H9 (cell line): Measurements from ENCODE around the gene MRPL48. TPM values are rescaled to one million over a fixed set of nuclear protein-coding genes. Genes with fewer than 3 reads are reported as not detected.

Experiments
- DNase-seq: peaks from one replicate; pipeline ENCODE4 v3.0.0-alpha.2; 2017
- H2AFZ ChIP-seq: one replicate; pipeline ENCODE4 v1.6.1; 2013; ENCODE audit warnings: mild to moderate bottlenecking, low read length, control low read depth, moderate library complexity
- H2AK5ac ChIP-seq: 2 replicates; pipeline ENCODE4 v1.6.1; 2013; ENCODE audit warnings: low read length, control low read depth, mixed read lengths; ENCODE audit not compliant: insufficient read length
- H2BK120ac ChIP-seq: one replicate; pipeline ENCODE4 v1.6.1; 2013; ENCODE audit warnings: low read depth, mild to moderate bottlenecking, low read length, control low read depth, inconsistent platforms; ENCODE audit not compliant: poor library complexity, severe bottlenecking
- H2BK12ac ChIP-seq: 2 replicates; pipeline ENCODE4 v1.6.1; 2013; ENCODE audit warnings: low read length, control low read depth, mixed read lengths, low read depth; ENCODE audit not compliant: insufficient read length
- H2BK15ac ChIP-seq: 2 replicates; pipeline ENCODE4 v1.6.1; 2013; ENCODE audit warnings: low read depth, low read length, control low read depth
- H2BK20ac ChIP-seq: one replicate; pipeline ENCODE4 v1.6.1; 2013; ENCODE audit warnings: low read depth, mild to moderate bottlenecking, low read length, control low read depth, inconsistent platforms; ENCODE audit not compliant: poor library complexity, severe bottlenecking
- H2BK5ac ChIP-seq: 2 replicates; pipeline ENCODE4 v1.6.1; 2013; ENCODE audit warnings: low read length, control low read depth, mixed read lengths; ENCODE audit not compliant: insufficient read length
- H3K14ac ChIP-seq: 2 replicates; pipeline ENCODE4 v1.6.1; 2013; ENCODE audit warnings: low read length, control low read depth; ENCODE audit not compliant: insufficient read depth
- H3K18ac ChIP-seq: 2 replicates; pipeline ENCODE4 v1.6.1; 2013; ENCODE audit warnings: low read depth, mild to moderate bottlenecking, mixed read lengths, low read length, control low read depth; ENCODE audit not compliant: insufficient read length
- H3K23ac ChIP-seq: 2 replicates; pipeline ENCODE4 v1.6.1; 2013; ENCODE audit warnings: low read length, control low read depth, mixed read lengths, low read depth; ENCODE audit not compliant: insufficient read length
- H3K23me2 ChIP-seq: 2 replicates; pipeline ENCODE4 v1.6.1; 2013; ENCODE audit warnings: low read depth, mild to moderate bottlenecking, mixed read lengths, low read length, control low read depth; ENCODE audit not compliant: insufficient read length, poor library complexity, severe bottlenecking
- H3K27ac ChIP-seq: 2 replicates; pipeline ENCODE4 v1.5.1; 2013; ENCODE audit warnings: low read length, control low read depth, mixed read lengths, low read depth; ENCODE audit not compliant: insufficient read length
- H3K27me3 ChIP-seq: 2 replicates; pipeline ENCODE4 v1.6.1; 2013; ENCODE audit warnings: low read length, control low read depth, inconsistent platforms; ENCODE audit not compliant: insufficient read depth
- H3K4ac ChIP-seq: 2 replicates; pipeline ENCODE4 v1.6.1; 2013; ENCODE audit warnings: low read depth, mild to moderate bottlenecking, control low read depth, inconsistent platforms, low read length, moderate library complexity
- H3K4me1 ChIP-seq: 2 replicates; pipeline ENCODE4 v1.6.1; 2013; ENCODE audit warnings: low read length, control low read depth, inconsistent platforms; ENCODE audit not compliant: insufficient read depth
- H3K4me2 ChIP-seq: 2 replicates; pipeline ENCODE4 v1.6.1; 2013; ENCODE audit warnings: low read length, control low read depth, mixed read lengths; ENCODE audit not compliant: insufficient read length, insufficient read depth
- H3K56ac ChIP-seq: 2 replicates; pipeline ENCODE4 v1.6.1; 2013; ENCODE audit warnings: low read depth, mild to moderate bottlenecking, mixed read lengths, low read length, control low read depth; ENCODE audit not compliant: insufficient read length
- H3K79me1 ChIP-seq: 2 replicates; pipeline ENCODE4 v1.6.1; 2013; ENCODE audit warnings: low read depth, mild to moderate bottlenecking, moderate library complexity, low read length, control low read depth, inconsistent platforms; ENCODE audit not compliant: insufficient read depth, poor library complexity, severe bottlenecking
- H3K79me2 ChIP-seq: 2 replicates; pipeline ENCODE4 v1.6.1; 2013; ENCODE audit warnings: low read length, control low read depth, inconsistent platforms; ENCODE audit not compliant: insufficient read depth
- H3K9ac ChIP-seq: 2 replicates; pipeline ENCODE4 v1.6.1; 2013; ENCODE audit warnings: low read length, control low read depth, mixed read lengths; ENCODE audit not compliant: insufficient read length; ENCODE audit errors: extremely low read depth
- H3K9me3 ChIP-seq: one replicate; pipeline ENCODE4 v1.6.1; 2013; ENCODE audit warnings: low read depth, low read length, inconsistent platforms; ENCODE audit not compliant: control insufficient read depth
- H3T11ph ChIP-seq: one replicate; pipeline ENCODE4 v1.6.1; 2013; ENCODE audit warnings: mild to moderate bottlenecking, low read length, control low read depth, inconsistent platforms
- H4K20me1 ChIP-seq: one replicate; pipeline ENCODE4 v1.6.1; 2013; ENCODE audit not compliant: control insufficient read depth, insufficient read length, insufficient read depth
- H4K5ac ChIP-seq: 2 replicates; pipeline ENCODE4 v1.6.1; 2013; ENCODE audit warnings: low read depth, mild to moderate bottlenecking, mixed read lengths, low read length, control low read depth; ENCODE audit not compliant: insufficient read length
- H4K8ac ChIP-seq: replicated peaks from 2 replicates; pipeline ENCODE4 v1.6.1; 2013; ENCODE audit warnings: low read length, control low read depth, mixed read lengths, low read depth; ENCODE audit not compliant: insufficient read length
- H4K91ac ChIP-seq: 2 replicates; pipeline ENCODE4 v1.6.1; 2013; ENCODE audit warnings: low read depth, mild to moderate bottlenecking, moderate library complexity, mixed read lengths, low read length, control low read depth; ENCODE audit not compliant: insufficient read length
- H3K27ac Mint-ChIP-seq, 3 experiments: 2 replicates in 2 of 3; 3 replicates in 1 of 3; pipeline ENCODE4 v1.8.0; 2020 to 2021; ENCODE audit warnings: mixed read lengths in 3 of 3, mild to moderate bottlenecking in 1 of 3, moderate library complexity in 1 of 3
- H3K27me3 Mint-ChIP-seq: 2 replicates; pipeline ENCODE4 v1.8.0; 2021; ENCODE audit warnings: low read depth, mild to moderate bottlenecking, moderate library complexity, mixed read lengths
- H3K36me3 Mint-ChIP-seq, 3 experiments: 2 replicates in 2 of 3; 3 replicates in 1 of 3; pipeline ENCODE4 v1.8.0; 2020 to 2021; ENCODE audit warnings: low read depth in 3 of 3, mixed read lengths in 3 of 3; ENCODE audit not compliant: insufficient read depth in 1 of 3
- H3K4me1 Mint-ChIP-seq, 2 experiments: 2 replicates each; pipeline ENCODE4 v1.8.0; 2020; ENCODE audit warnings: mixed read lengths in 2 of 2
- H3K4me3 Mint-ChIP-seq, 2 experiments: 2 replicates in 1 of 2; 3 replicates in 1 of 2; pipeline ENCODE4 v1.8.0; 2020 to 2021; ENCODE audit warnings: mild to moderate bottlenecking in 2 of 2, mixed read lengths in 2 of 2, moderate library complexity in 1 of 2
- H3K9me3 Mint-ChIP-seq, 2 experiments: 2 replicates in 1 of 2; 3 replicates in 1 of 2; pipeline ENCODE4 v1.8.0; 2020; ENCODE audit warnings: mild to moderate bottlenecking in 2 of 2, mixed read lengths in 2 of 2, moderate library complexity in 1 of 2
- CTCF ChIP-seq: fragments of 200-600 bp; sonication (generic); conservative IDR thresholded peaks from 3 replicates; pipeline ENCODE4 v1.8.0; 2021; ENCODE audit warnings: antibody characterized with exemption, mild to moderate bottlenecking
- WGBS: extraction: QIAGEN DNeasy Blood & Tissue Kit; methylation state at CpG from one replicate; pipeline ENCODE4 v1.1.7; 2013; ENCODE audit warnings: missing lambda C conversion rate, low lambda C conversion rate, mixed read lengths; ENCODE audit not compliant: insufficient read length; ENCODE audit errors: extremely low coverage; 5-methylcytosine and 5-hydroxymethylcytosine counted together
- total RNA-seq: library from RNA; stranded (reverse); gene quantifications from 2 replicates; pipeline ENCODE4 v1.2.1, GENCODE V29; 2021

MRPL48 gene
- total RNA-seq, 1 experiment from 2014 or later = 36.4 TPM

DNA sequence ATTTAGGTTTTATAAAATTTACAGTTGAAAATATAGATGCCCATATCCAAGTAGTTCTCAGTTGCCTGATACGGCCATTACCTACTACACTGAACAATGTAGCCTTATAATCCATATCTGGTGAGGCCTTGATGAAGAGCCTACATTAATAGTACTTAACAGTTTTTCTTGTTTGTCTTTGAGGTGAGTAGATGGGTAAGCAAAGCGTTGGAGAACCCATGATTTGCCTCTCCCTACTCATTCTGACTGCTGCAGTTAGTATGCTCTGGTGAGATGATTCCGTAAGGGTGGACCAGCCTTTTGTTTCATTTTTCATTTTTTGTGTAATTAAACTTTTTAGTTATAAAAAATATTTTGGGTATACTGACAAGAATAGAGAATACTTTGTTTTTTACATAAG is 100.6 kb downstream of the MRPL48 start:
- H4K8ac ChIP-seq = no peak overlapping the region
- Mint-ChIP-seq H3K9me3 (no peaks in the 10 kb centered on the region), H3K36me3 (peaks cover 5 to 29% (median 17%) of the 10 kb centered on the region in 3 experiments; a peak in 6 of 7 replicates), H3K27me3 (no peaks in the 10 kb centered on the region), H3K27ac (no peak overlapping the region), H3K4me3 (no peak overlapping the region), H3K4me1 (no peaks in the 10 kb centered on the region)
- no peak overlapping the region for H3K18ac ChIP-seq
- H3T11ph ChIP-seq = no peak overlapping the region
- H2BK5ac ChIP-seq = no peak overlapping the region
- no peak overlapping the region for H2BK20ac ChIP-seq
- no peaks in the 10 kb centered on the region for H3K27me3 ChIP-seq
- no peak for DNase-seq
- no peak overlapping the region for H3K9ac ChIP-seq
- no peaks in the 10 kb centered on the region for H3K9me3 ChIP-seq
- H3K56ac ChIP-seq = no peak overlapping the region
- H2AFZ ChIP-seq = no peak overlapping the region
- H3K79me1 ChIP-seq = no peaks in the 10 kb centered on the region
- H3K23ac ChIP-seq = no peak overlapping the region
- TF ChIP-seq CTCF = no peak
- no peaks in the 10 kb centered on the region for H4K20me1 ChIP-seq
- no peak overlapping the region for H2BK120ac ChIP-seq
- H3K4ac ChIP-seq = no peak overlapping the region
- no peak overlapping the region for H2BK12ac ChIP-seq
- no peaks in the 10 kb centered on the region for H3K79me2 ChIP-seq
- no CpG with 5 or more reads among the region's 3 CpGs for WGBS
- no peaks in the 10 kb centered on the region for H3K23me2 ChIP-seq
- no peaks in the 10 kb centered on the region for H3K4me1 ChIP-seq
- H3K27ac ChIP-seq = no peak overlapping the region
- no peak overlapping the region for H2BK15ac ChIP-seq
- no peak overlapping the region for H2AK5ac ChIP-seq
- no peak overlapping the region for H4K5ac ChIP-seq
- no peak overlapping the region for H3K14ac ChIP-seq
- H3K4me2 ChIP-seq = no peak overlapping the region
- no peak overlapping the region for H4K91ac ChIP-seq
